K562 (cell line): ENCODE measurements around the gene ERLIN1. TPM values are rescaled to one million over a fixed set of nuclear protein-coding genes. Genes with fewer than 3 reads are reported as not detected.

ENCODE experiments used
- CTCF ChIP-seq, 3 experiments: IDR thresholded peaks in 2 of 3; conservative IDR thresholded peaks in 1 of 3; 2 replicates each; pipeline ENCODE4 v1.5.1; 2011 to 2012; ENCODE audit warnings: low read length in 3 of 3, mild to moderate bottlenecking in 3 of 3, control low read depth in 2 of 3, improper control_type of control experiment in 1 of 3, inconsistent platforms in 1 of 3, low read depth in 1 of 3, mixed read lengths in 1 of 3, moderate library complexity in 1 of 3; ENCODE audit not compliant: insufficient read depth in 2 of 3
- EHMT2 ChIP-seq: fragments of 450-650 bp; IDR thresholded peaks from 2 replicates; pipeline ENCODE4 v1.6.1; 2018; ENCODE audit warnings: antibody characterized with exemption
- KDM2B ChIP-seq: fragments of 250-450 bp; sonication (Bioruptor Pico); IDR thresholded peaks from 2 replicates; pipeline ENCODE4 v1.8.0; 2021; ENCODE audit warnings: mild to moderate bottlenecking, moderate library complexity
- MTA2 ChIP-seq: fragments of 450-650 bp; IDR thresholded peaks from 2 replicates; pipeline ENCODE4 v1.6.1; 2016; ENCODE audit warnings: low read depth
- RB1 ChIP-seq: fragments of 450-650 bp; IDR thresholded peaks from 2 replicates; pipeline ENCODE4 v1.6.1; 2017; ENCODE audit warnings: low read depth, mild to moderate bottlenecking
- SOX6 ChIP-seq: fragments of 450-650 bp; IDR thresholded peaks from 2 replicates; pipeline ENCODE4 v1.6.1; 2014; ENCODE audit warnings: mild to moderate bottlenecking
- ZBTB2 ChIP-seq: fragments of 450-650 bp; IDR thresholded peaks from 2 replicates; pipeline ENCODE4 v1.6.1; 2016; ENCODE audit warnings: antibody characterized with exemption
- ZNF395 ChIP-seq: fragments of 200-800 bp; sonication (Bioruptor generic); IDR thresholded peaks from 2 replicates; pipeline ENCODE4 v1.6.1; 2017; ENCODE audit warnings: missing genetic modification characterization, missing compliant biosample characterization
- polyA plus RNA-seq, 8 experiments: library from polyadenylated mRNA; depleted of rRNA in 4 of 8; stranded (reverse) in 5 of 8; unstranded in 3 of 8; fragments of >200 nt; fragmentation: Nextera tagmentation in 2 of 8; fragmentation: Illumina TruSeq in 1 of 8; extraction: Ambion mirVana in 2 of 8; extraction: Trizol in 1 of 8; gene quantifications; 2 replicates each; pipeline versions ENCODE4 v1.2.1 to v1.2.3, GENCODE V29; 2011 to 2014; ENCODE audit warnings: inconsistent platforms in 1 of 8, missing spikeins in 1 of 8
- total RNA-seq, 7 experiments: library from RNA; depleted of rRNA in 6 of 7; stranded (reverse); fragments of >200 nt in 6 of 7; fragmentation: Illumina TruSeq in 2 of 7; extraction: Trizol in 2 of 7; gene quantifications; 2 replicates each; pipeline versions ENCODE4 v1.2.1 to v1.2.3, GENCODE V29; 2011 to 2021; ENCODE audit warnings: low replicate concordance in 1 of 7

ERLIN1 gene
- total and polyA plus RNA-seq, 9 of the 15 experiments (the other 6 are each of a cell fraction or from before 2014, with no cell fraction given): 9.8 to 26.8 (median 15.5) TPM

GRCh38 chr10:100182281-100182680 is 3.5 kb downstream of the ERLIN1 start (continued):
- TF ChIP-seq CTCF (IDR thresholded peaks at IDR 0.05 in 2 of 3, conservative IDR thresholded peaks at IDR 0.05 in 1 of 3; ENCODE audit: insufficient read depth in 2 of 3, low read depth in 1 of 3, low read length in 3 of 3): no peak
- no peak for TF ChIP-seq KDM2B (CRISPR knock-in tag)
- no peak for TF ChIP-seq ZBTB2
- no peak for TF ChIP-seq SOX6
- no peak for TF ChIP-seq ZNF395 (CRISPR knock-in tag)
- TF ChIP-seq RB1: no peak
- TF ChIP-seq MTA2: no peak
- no peak for TF ChIP-seq EHMT2
